ENCODE results near the gene TDG.
"Not testable (repeated sequence)": the region's sequence is repeated elsewhere in the genome, so short reads cannot be mapped to it uniquely, and the experiment has no call there.

Gene TDG

DNA sequence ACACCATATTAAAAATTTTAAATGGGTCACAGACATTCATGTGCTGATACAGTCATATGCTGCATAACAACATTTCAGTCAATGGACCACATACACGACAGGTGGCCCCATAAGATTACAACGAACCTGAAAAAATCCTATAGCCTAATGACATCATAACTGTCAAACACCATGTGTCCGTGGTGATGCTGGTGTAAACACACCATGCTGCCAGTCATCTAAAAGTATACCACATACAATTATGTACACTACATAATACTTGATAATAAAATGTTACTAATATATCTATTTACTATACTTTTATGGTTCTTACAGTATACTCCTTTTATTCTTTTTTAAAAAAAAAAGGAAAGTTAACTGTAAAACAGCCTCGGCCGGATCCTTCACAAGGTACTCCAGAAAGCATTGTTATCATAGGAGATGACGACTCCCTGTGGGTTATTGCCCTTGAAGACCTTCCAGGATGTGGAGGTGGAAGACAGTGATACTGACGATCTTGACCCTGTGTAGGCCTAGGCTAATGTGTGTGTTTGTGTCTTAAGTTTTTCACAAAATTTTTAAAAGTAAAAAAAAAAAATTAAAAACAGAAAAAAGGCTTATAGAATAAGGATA lies 5.0 kb upstream of the TDG start:
- DNase-seq, result no peak

DNA sequence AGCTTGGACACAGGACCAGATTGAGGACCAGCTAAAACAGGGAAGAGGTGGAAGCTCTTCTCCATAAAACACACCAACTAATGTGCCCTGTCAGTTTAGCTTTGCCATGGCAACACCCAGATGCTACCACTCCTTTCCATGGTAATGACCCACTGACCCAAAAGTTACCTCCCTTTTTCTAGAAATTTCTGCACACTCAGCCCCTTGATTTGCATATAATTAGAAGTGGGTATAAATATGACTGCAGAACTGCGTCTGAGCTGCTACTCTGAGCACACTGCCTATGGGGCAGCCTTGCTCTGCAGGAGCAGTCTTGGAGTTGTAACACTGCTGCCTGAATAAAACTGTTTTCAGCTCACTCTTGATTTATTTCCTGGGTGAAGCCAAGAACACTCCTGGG lies 3.2 kb upstream of the TDG start:
- DNase-seq, result no peak

DNA sequence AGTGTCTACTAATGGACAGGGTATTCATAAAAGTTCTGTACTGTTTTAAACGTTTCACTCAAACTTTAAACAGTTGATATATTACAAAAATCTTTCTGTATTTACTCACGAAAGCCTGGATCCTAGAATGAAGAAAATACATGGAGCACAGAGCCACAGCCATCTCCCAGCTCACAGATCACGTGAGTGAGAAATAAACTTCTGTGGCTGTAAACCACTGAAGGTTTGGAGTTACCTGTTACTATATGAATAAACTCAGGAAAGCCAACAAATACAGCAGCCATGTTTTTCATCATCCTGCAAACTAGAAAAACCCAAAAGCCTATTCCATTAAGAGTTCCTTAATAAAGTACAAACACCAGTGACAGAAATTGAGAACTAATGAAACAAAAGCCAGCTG lies 867 bp upstream of the TDG start:
- no peak for DNase-seq

DNA sequence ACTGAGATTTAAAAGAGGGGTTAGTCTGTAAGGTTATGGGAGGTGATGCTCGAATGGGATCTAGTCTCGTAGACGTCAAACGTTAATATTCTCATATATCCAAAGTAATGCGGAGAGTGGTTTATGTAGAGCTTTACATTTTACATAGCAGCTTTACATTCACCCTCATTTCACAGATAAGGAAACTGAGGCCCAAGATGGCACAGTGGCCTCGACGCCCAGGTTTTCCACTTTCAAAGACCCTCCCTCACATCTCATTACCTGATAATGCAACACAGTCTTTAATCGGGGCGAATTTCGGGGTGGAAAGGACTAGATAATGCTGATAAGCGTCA lies 450 bp upstream of the TDG start:
- DNase-seq, result no peak

DNA sequence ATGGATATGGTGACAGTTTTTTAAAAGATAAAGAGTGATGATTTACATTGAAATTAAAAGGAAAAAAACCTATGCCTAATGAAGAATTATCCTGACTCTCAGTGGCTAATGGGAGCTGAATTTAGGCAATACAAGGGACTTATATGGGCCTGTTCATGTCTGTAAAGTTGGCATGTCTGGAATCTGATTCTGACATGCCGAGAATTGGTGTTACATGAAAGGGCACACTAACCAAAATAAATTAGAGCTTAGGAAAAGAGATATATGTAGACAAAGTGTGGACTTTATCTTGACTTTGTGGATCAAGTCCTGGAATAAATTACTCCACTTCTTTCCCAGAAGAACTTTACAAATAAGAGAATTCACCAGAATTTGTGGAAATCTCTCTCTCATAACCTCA lies 1.1 kb downstream of the TDG start:
- DNase-seq, result no peak

DNA sequence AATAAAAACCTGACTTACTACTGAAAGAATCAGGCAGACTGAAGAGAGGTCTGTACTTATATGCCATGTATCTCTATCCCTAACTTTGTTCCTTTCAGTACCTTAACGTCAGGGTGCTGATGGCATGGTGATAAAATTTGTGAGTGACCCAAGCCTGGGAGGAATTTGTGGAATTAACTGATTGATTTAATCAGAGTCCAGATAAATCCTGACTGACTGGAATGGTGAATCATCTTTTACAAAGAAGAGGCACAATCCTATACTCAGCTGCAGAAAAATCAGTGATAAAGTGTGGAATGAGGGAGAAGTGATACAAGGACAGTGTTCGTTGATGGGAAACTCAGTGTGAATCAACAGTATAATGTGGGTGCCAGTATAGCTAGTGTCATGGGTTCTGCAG lies 3.7 kb downstream of the TDG start:
- DNase-seq, result no peak

DNA sequence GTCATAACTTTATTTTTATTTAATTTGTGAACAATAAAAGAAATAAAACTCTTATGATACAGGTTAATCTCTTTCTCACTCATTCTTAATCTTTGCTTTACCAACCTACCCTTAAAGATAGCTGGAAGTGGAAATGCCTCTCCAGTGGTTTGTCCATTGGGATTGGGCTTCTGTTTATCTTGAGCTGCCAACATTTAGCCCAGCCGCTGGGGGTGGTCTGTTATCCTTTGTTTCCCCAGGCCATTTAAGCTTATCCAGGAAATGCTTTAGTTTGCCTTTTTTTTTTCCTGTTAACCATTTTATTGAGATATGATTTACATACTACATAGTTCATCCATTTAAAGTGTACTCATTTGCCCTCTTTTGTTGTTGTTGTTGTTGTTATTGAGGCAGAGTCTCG lies 8.2 kb downstream of the TDG start:
- no peak for DNase-seq

DNA sequence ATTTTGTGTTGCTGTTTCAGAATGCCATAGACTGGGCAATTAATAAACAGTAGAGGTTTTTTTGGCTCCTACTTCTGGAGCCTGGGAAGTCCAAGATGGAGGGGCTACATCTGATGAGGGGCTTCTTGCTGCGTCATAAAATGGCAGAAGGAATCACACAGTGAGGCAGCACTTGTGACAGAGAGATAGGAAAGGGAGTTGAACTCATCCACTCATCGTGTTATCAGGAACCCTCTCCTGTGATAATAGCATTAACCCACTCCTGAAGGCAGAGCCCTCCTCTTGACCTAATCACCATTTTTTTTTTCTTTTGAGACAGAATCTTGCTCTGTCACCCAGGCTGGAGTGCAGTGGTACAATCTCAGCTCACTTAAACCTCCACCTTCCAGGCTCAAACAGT lies 9.7 kb downstream of the TDG start:
- DNase-seq, result no peak

DNA sequence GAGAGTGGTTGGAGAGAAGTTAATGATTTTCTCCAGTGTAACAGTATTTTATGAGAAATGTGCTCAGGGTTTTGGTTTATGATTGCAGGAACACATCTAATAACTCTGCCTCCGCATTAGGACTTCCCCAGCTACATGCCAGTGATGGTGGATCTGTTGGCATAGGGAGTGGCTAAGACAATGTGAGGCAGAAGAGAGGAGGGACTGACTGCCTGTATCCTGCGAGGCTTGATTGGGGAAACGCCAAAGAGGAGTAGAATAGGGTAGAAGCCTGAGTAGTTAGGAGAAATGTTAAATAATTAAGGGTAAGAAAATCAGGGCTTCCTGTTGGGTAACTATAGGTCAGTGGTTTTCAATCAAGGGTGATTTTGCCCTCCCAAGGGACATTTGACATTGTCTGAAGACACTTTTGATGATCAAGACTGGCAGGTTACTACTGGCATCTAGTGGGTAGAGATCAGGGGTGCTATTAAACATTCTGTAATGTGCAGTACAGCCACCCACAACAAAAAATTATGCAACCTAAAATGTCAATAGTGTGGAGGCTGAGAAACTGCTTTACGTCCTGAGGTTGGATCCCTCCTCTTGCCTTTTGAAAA lies 12.8 kb downstream of the TDG start:
- no peak for DNase-seq

DNA sequence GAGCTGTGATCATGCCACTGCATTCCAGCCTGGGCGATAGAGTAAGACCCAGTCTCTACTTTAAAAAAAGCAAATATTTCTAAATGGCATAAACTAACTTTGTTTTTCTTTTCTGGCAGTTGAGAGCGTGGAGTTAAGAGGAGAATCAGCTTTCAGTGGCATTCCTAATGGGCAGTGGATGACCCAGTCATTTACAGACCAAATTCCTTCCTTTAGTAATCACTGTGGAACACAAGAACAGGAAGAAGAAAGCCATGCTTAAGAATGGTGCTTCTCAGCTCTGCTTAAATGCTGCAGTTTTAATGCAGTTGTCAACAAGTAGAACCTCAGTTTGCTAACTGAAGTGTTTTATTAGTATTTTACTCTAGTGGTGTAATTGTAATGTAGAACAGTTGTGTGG lies 21.2 kb downstream of the TDG start:
- DNase-seq, result no peak

DNA sequence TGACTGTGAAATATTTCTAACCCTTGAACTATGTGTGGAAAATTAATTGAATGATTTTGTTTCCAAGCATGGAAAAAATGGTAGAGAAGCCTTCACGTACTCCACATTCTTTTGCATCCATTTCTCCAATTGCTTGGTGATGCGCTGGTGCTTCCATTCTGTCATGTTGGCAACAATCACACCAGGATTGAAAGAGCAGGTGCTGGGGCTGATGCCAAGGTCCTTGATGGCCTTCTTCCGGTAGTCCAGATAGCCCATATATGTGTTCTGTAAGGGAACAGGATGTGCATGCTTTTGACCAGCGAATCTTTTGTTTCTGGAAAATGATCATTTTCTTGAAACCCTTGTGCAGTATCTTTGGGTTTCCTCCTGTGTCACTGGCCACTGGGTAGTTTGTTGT lies 28.6 kb downstream of the TDG start:
- DNase-seq, result no peak

DNA sequence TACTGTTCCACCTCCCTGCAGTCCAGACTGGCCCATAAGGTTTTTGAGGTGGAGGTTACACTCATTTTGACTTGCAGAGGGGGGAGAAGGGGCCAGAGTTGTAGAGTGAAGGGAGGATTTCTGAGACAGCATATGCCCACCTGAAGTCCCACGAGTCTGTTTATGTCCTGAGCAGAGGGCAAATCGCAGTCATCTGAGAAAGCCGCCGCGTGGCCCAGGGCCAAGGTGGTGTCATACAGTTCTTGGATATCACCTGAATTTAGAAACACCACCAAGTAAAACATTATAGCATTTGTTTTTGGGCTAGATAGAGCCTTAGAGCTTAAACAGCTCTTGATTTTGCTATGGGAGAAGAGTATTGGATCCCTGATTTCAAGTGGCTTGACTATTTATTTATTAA lies 30.9 kb downstream of the TDG start:
- DNase-seq, result no peak

DNA sequence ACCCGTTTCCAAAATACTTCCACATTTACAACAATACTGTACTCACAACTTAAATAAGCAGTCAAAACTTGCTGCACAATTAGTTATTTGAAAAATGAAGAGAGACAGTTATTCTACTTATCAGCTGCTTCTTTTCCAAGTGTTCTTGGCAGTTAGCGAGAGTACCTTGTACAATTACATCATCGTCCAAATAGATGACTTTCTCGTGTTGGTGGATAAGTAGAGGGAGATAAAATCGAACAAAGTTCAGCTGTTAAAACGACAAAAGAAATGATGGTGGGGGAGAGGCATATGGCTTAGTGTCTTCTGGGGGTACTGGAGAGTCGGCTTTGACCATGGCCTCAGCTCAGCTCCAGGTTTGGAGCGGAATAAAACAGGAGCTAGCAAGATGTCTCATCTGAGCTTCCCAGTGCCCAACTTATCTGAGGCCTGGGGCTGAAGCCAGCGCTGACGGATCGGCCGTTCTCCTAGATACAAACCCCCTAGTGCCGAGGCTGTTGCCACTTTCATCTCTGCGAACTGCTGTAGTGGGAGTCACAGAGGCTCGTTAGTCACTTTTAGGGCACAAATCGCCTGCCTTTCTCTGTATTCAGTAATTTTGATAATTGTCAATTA lies 31.7 kb downstream of the TDG start:
- DNase-seq, result no peak

DNA sequence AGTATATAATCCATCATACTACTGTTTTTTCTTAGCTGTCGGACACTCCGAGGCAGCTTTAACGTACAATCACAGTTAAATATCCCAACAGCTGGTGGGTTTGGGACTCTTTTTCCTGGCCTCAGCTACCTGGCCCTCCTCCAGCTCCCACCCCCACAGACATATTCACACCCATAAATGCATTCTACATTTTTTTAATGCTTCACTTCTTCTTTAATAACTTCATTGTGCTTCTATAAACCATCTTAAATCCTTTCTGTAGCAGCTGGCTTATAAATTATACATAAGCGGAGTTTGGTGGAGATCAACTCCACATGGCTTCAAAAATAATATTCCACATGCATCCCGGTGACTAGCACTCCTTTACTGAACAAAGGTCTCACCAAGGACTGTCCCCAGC lies 33.3 kb downstream of the TDG start:
- no peak for DNase-seq

DNA sequence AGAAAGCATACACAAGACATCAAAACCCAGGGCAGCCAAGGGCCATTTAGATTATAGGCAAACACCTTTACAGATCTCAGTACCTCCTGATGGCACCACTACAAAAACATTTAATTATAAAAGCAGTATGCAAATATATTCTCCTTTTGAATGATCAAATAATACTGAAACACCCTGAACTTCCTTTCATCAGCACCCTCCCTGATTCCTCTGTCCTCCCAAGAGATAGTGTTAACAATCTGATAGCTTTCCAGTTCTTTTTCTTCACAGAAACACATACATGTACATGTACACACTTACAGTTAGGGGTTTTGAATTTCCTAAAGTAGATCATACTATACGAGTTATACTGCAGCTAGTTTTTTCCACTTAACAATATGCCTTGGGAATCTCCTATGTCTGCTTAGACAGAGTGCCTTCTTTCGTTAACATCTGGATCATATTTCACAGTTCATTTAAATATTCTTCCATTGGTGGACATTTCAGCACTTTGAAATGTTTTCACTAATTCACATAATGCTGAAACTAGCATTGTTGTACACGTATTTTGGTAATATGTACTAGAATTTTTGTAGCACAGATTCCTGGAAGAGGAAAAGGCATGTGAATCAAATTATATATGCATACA lies 35.2 kb downstream of the TDG start:
- DNase-seq, result no peak

DNA sequence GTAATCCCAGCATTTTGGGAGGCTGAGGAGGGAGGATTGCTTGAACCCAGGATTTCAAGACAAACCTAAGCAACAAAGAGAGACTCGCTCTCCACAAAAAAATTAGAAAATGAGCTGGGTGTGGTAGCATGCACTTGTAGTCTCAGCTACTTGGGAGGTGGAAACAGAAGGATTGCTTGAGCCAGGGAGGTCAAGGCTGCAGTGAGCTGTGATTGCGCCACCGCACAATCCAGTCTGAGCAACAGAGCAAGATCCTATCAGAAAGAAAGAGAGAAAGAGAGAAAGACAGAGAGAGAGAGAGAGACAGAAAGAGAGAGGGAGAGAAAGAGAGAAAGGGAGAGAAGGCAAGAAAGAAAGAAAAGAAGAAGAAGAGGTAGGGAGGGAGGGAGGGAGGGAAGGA lies 37.0 kb downstream of the TDG start:
- no peak for DNase-seq

DNA sequence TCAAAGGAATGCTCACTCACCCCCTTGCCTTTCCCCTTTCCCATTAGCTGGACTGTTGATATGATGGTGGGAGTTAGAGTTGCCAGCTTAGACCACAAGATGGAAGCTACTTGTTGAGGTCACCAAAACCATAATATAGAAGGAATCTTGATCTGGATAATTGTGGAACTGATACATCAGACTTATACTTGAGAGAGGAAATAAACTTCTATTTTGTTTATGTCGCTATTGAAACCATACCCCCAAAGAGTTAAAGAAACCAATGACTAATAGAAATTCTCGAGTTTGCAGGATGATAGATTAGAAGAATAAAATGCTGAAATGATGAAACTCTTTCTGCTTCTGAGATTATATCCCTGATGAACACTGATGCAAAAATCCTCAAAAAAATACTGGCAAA lies 37.9 kb downstream of the TDG start:
- no peak for DNase-seq

DNA sequence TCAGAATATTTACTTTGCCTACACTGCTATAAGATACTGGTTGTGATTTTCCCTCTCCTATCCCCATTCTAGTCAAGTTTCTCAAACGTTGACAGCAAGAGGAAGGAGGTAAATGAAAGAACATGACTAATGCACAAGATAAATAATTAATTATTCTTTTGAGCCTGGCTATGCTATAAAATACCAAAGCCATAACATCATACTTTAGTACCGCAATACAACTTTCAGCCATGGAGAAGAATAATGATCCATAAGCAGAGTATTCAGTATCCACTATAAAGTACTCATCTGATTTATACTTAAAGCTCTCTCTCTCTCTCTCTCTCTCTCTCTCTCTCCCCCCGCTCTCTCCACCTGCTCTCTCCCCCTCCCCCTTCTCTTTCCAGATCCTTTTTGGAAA lies 41.3 kb downstream of the TDG start:
- no peak for DNase-seq

DNA sequence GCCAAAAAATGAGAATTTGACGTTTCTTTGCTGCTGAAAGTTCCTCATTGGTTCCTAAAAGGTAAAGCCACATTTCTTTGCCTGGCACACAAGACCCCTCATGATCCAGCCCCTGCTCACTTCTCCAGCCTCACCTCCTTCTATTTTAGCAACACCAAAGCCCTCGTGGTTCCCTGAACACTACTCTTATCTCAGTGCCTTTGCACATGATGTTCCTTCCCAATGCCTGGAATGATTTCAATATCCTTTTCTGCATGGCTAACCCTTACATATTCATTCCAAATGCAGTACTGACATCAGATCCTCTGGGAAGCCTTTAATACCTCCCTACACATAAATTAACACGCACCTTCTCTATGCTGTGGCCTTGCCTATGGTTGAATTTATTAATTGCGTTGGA lies 44.4 kb downstream of the TDG start:
- no peak for DNase-seq

DNA sequence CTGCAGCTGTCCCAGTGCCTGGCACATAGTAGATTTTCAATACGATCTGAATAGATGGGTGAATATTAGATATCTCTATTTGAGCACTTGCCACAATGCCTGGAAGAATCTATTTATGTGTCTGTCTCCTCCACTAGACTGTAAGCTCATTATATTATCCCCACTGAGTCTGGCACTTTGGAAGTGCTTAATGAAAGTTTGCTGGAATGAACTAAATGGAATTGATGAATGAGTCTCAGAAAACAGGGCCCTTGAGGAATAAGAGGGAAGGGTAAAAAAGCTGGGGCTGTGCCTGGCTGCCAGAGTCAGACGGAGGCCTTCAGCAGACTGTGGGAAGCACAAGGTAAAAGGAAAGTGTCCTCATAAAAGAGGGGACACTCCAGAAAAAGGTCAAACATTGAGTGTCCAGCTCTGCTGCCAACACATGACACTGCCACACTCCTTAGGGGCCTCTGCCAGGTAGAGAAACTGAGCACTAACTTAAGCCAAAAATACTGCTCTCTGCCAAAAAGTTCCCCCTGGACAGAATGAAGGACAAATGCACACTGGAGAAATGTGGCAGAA lies 45.0 kb downstream of the TDG start:
- no peak for DNase-seq

DNA sequence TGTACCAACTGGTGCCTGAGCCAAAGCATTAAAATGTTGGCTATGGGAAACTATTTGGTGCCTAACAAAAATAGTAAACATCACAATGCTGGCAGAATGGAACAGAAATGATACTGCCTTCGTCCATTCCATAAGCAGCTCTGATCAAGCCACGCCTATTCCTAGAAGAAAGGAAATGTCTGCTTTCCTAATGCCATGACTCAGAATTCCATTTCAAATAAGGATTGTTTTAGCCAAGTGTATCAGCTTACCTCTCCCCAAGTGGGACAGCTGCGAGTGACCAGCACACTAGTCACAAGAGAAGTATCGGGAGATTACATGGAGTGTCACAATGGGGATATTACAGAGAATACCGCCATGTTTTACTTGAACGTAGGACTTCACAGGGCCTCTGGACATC lies 45.6 kb downstream of the TDG start:
- no peak for DNase-seq

DNA sequence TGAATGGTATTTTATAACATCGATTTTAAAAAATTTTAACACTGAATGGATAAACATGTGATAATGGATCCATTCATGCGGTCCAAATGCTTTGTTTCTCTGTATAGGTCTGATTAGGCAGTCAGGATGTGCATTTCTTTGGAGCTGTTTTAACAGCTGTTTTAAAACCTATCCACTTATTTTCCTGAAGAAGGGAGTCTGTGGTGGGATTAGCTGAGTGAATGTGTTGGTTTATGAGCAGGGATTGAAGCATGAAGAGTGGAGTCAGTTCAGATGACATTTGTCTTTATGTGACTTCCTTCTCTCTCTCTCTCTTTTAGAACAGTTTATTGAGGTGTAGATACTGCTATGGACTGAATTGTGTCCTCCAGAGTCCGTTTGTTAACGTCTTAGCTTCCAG lies 46.7 kb downstream of the TDG start:
- no peak for DNase-seq

DNA sequence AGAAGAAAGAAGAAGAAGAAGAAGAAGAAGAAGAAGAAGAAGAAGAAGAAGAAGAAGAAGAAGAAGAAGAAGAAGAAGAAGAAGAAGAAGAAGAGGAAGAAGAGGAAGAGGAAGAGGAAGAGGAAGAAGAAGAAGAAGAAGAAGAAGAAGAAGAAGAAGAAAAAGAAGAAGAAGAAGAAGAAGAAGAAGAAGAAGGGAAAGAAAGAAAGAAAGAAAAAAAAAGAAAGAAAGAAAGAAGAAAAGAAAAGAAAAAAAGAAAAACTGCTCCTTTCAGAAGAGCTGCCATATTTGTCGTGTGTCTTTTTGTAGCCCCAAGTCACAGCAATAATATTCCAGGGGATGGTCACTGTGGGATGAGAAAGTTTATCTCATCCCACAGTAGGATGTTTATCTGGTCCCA lies 56.2 kb downstream of the TDG start:
- DNase-seq, result not testable (repeated sequence)

DNA sequence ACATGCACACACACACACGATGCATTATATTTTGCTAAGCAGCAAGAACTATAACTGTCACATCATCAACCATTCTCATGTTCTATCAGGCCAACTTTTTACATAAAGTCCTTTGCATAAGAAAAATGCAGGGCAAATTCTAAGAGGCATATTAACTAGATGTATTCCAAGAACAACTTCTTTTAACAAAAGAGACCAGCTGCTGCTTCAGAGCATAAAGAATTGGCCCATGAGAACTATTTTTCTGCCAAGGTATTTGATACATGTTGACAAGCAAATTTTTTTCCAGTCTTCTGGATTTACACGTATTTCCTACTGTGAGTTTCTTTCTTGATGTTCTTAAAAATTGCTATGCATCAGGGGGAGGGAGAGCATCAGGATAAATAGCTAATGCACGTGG lies 57.1 kb downstream of the TDG start:
- no peak for DNase-seq

Measured in CD4-positive, alpha-beta T cell treated with Interleukin-15 for 1 hour (primary cell).